ENCODE results near the gene SLC22A17.

The SLC22A17 gene

DNA sequence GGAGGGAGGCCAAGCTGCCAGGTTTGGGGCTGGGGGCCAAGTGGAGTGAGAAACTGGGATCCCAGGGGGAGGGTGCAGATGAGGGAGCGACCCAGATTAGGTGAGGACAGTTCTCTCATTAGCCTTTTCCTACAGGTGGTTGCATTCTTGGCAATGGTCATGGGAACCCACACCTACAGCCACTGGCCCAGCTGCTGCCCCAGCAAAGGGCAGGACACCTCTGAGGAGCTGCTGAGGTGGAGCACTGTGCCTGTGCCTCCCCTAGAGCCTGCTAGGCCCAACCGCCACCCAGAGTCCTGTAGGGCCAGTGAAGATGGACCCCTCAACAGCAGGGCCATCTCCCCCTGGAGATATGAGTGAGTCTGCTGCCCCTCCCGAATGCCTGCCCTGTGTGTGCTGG, 20.4 kb upstream of the SLC22A17 start:
- Histone ChIP-seq H3K4me1 (ENCODE audit: control insufficient read depth, insufficient read depth, low read length) (peaks cover 3% of the 10 kb centered on the region), H3K9me3 (ENCODE audit: control insufficient read depth in 2 of 2, low read length in 2 of 2) (no peaks in the 10 kb centered on the region), H3K4me3 (ENCODE audit: low read length in 2 of 2) (no peak overlapping the region), H3K9ac (ENCODE audit: low read length in 2 of 2) (no peak overlapping the region), H3K27me3 (ENCODE audit: control insufficient read depth in 1 of 2, insufficient read depth in 2 of 2, low read length in 2 of 2) (peaks cover 0 to 2% of the 10 kb centered on the region in 2 donors), H3K27ac (ENCODE audit: low read length) (no peak overlapping the region), H3K36me3 (ENCODE audit: control insufficient read depth in 2 of 2, insufficient read depth in 2 of 2, low read length in 2 of 2) (no peaks in the 10 kb centered on the region)

DNA sequence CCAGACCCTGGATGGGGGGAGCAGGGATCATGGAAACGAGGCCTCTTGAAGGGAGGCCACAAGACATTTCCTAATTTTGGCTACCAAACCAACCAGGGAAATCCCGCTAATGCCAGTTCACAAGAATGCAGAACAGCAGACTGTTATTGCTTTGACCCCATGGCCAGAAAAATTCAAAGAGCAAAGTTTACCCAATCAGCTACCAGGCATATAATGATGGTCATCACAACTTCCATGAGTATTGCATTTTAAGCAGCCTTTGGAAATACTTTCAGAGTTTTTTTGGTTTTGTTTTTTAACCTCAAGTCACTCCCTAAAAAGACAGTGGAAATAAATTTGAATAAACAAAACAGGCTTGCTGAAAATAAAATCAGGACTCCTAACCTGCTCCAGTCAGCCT, 19.8 kb upstream of the SLC22A17 start, which contains the start of gene IL25:
Gene IL25 (plus strand): TSS at position 301 of the 400 bp plus-strand sequence.
- Histone ChIP-seq H3K36me3 (ENCODE audit: control insufficient read depth in 2 of 2, insufficient read depth in 2 of 2, low read length in 2 of 2) (no peaks in the 10 kb centered on the region), H3K27me3 (ENCODE audit: control insufficient read depth in 1 of 2, insufficient read depth in 2 of 2, low read length in 2 of 2) (peaks cover 0 to 2% of the 10 kb centered on the region in 2 donors), H3K4me1 (ENCODE audit: control insufficient read depth, insufficient read depth, low read length) (peaks cover 3% of the 10 kb centered on the region)

DNA sequence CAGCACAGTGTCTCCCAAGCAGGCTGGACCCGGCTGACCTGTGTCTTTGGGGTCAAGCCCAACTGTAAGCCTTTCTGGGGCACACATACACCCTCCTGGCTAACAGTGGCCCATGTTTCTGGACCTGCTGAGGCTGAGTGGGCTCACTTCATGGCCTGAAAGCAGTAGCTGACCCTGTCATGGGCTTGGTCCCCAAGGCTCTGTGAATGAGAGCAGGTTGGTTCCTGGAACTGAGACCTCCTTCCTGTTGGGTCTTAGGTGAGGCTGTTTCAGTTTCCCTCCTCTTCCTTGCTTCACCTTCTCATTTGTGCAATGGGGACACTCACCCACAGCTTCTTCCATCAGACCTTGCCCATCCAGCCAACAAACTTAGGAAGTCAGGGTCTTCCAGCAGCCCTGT, 19.2 kb upstream of the SLC22A17 start:
- no peak overlapping the region for H3K9ac ChIP-seq (ENCODE audit: low read length in 2 of 2)
- H3K27me3 ChIP-seq (ENCODE audit: control insufficient read depth in 1 of 2, insufficient read depth in 2 of 2, low read length in 2 of 2) = peaks cover 0 to 2% of the 10 kb centered on the region in 2 donors

More for the DNA sequence above, 19.8 kb upstream of the SLC22A17 start, which contains the start of gene IL25:
- no peak within 1 kb of the TSS for H3K9ac ChIP-seq (ENCODE audit: low read length in 2 of 2)
- H3K9me3 ChIP-seq (ENCODE audit: control insufficient read depth in 2 of 2, low read length in 2 of 2) = no peaks in the 10 kb centered on the region
- no peak within 1 kb of the TSS for H3K27ac ChIP-seq (ENCODE audit: low read length)
- H3K4me3 ChIP-seq (ENCODE audit: low read length in 2 of 2) = no peak within 1 kb of the TSS

DNA sequence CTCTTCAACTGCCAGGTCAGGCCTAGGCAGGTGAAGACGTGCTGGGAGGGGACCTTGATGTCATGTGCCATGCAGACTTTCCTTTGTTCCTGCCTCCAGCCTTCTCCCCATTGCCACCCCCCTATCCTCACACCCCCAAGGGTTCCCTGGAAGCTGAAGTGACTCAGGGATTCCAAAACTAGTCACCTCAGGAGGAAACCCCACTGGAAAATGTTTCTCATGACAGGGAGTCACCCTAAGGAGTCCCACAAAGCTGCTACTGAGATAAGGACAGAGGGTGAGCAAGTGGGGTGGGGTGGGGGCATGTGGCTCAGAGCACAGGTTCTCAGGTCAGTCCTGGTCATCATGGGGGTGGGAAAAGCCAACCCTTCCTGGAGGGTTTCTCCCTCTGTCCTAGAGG, 17.5 kb upstream of the SLC22A17 start:
- no peak overlapping the region for H3K4me3 ChIP-seq (ENCODE audit: low read length in 2 of 2)
- peaks cover 16% of the 10 kb centered on the region for H3K4me1 ChIP-seq (ENCODE audit: control insufficient read depth, insufficient read depth, low read length)
- no peak overlapping the region for H3K9ac ChIP-seq (ENCODE audit: low read length in 2 of 2)
- no peaks in the 10 kb centered on the region for H3K36me3 ChIP-seq (ENCODE audit: control insufficient read depth in 2 of 2, insufficient read depth in 2 of 2, low read length in 2 of 2)
- no peak overlapping the region for H3K27ac ChIP-seq (ENCODE audit: low read length)
- no peaks in the 10 kb centered on the region for H3K9me3 ChIP-seq (ENCODE audit: control insufficient read depth in 2 of 2, low read length in 2 of 2)
- peaks cover 0 to 2% of the 10 kb centered on the region in 2 donors for H3K27me3 ChIP-seq (ENCODE audit: control insufficient read depth in 1 of 2, insufficient read depth in 2 of 2, low read length in 2 of 2)

More for the DNA sequence above, 19.2 kb upstream of the SLC22A17 start:
- Histone ChIP-seq H3K36me3 (ENCODE audit: control insufficient read depth in 2 of 2, insufficient read depth in 2 of 2, low read length in 2 of 2) (no peaks in the 10 kb centered on the region), H3K9me3 (ENCODE audit: control insufficient read depth in 2 of 2, low read length in 2 of 2) (no peaks in the 10 kb centered on the region), H3K4me3 (ENCODE audit: low read length in 2 of 2) (no peak overlapping the region), H3K27ac (ENCODE audit: low read length) (no peak overlapping the region), H3K4me1 (ENCODE audit: control insufficient read depth, insufficient read depth, low read length) (peaks cover 6% of the 10 kb centered on the region)

DNA sequence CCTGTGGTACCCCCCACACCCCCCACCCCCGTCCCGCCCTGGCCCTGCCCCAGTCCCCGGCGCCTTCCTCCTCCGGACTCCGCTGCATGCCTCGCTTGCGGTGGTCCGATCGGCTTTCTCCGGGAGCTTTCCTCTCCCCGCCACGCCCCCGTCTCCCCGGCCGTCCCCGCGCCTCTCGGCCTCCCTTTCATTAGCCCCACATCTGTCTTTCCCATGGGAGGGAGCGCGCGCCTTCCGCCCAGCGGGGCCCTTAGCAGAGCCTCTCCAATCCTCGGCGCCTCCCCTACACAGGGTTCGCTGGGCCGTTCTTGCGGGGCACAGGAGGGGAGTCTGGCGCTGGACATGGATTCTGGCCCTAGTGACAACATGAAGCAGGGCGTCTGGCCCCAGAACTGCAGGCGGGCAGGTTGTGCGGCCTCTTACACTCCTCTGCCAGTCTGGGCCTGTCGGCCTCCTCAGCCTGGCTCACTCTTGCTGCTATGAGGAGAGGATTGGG, 13.8 kb upstream of the SLC22A17 start:
- H3K9ac ChIP-seq (ENCODE audit: low read length in 2 of 2) = peak overlapping the region; percentile 72 to 89
- H3K4me1 ChIP-seq (ENCODE audit: control insufficient read depth, insufficient read depth, low read length) = peaks cover 29% of the 10 kb centered on the region
- peak overlapping the region; percentile 47 to 78 for H3K4me3 ChIP-seq (ENCODE audit: low read length in 2 of 2)
- H3K27ac ChIP-seq (ENCODE audit: low read length) = peak overlapping the region; percentile 93
- peaks cover 0 to 2% of the 10 kb centered on the region in 2 donors for H3K27me3 ChIP-seq (ENCODE audit: control insufficient read depth in 1 of 2, insufficient read depth in 2 of 2, low read length in 2 of 2)
- no peaks in the 10 kb centered on the region for H3K36me3 ChIP-seq (ENCODE audit: control insufficient read depth in 2 of 2, insufficient read depth in 2 of 2, low read length in 2 of 2)
- H3K9me3 ChIP-seq (ENCODE audit: control insufficient read depth in 2 of 2, low read length in 2 of 2) = no peaks in the 10 kb centered on the region

DNA sequence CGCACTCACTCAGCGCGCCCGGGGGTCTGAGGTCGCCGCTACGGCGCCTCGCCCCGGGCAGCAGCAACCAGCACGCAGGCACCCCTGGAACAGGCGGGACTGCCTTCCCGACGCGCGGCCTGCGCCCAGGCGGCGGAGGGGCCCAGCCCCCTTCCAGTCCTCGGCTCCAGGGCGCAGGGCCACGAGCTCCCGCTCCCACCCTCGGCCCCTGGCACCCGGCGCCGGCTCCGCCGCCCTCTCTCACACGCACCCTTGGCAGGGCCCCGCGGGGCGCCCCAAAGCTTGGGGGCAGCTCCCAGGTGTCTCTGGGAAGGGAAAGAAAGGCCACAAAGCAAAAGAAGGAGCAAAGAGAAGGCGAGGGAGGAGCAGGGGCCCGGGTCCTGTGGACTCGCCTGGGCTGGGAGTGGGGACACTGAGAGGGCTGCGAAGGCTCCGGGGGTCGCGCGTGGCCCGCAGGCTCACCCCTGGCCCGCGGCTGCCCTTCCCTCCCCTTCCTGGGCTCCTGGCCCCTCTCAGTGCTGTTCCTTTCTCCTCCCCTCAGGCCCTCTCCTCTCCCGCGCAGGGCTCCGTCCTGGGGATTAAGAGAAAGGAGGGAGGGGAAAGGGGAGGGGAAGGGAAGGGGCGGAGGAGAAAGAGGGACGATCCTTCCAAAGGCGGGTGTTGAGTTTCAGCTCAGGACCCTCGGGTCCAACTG, 13.2 kb upstream of the SLC22A17 start:
- peak overlapping the region; percentile 47 to 78 for H3K4me3 ChIP-seq (ENCODE audit: low read length in 2 of 2)

DNA sequence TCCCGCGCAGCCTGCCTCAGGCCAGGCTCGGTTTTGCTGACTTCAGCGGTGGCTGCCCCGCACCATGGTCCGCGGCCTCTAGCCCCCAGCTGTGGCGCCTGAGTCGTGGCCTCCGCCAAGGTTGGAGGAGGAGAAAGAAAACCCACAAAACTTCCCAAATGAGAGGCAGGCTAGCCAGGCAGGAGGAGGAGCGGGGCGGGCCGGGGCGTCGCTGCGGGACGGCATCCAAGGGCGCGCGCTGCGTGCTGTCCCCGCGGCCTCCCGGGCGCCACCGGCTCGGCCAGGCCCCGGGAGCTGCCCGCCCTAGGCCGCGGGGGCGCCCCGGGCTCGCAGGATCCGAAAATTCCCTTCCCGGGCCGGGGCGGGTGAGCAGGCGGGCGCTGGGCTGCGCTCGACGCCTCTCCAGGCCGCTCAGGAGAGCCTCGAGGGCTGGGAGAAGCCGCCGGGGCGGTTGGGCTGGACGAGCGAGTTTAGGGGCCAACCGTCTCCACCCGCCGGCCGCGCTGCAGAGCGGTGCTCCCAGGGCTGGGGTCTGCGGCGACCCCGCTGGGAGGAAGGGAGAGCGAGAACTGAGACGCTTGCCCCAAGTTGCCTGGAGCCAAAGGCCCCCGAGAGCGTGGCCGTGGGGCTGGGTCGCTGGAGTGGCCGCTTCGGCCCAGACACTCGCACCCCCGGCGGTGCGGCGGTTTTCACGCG, 12.5 kb upstream of the SLC22A17 start, which contains the start of gene EFS:
Gene EFS (minus strand): TSS at position 137 of the 696 bp plus-strand sequence. CDS start 147 bp downstream, outside the sequence.
- Histone ChIP-seq H3K27ac (ENCODE audit: low read length) (peak within 1 kb of the TSS; percentile 93), H3K9me3 (ENCODE audit: control insufficient read depth in 2 of 2, low read length in 2 of 2) (no peaks in the 10 kb centered on the region), H3K27me3 (ENCODE audit: control insufficient read depth in 1 of 2, insufficient read depth in 2 of 2, low read length in 2 of 2) (no peaks in the 10 kb centered on the region), H3K9ac (ENCODE audit: low read length in 2 of 2) (peak within 1 kb of the TSS; percentile 82 to 88), H3K4me1 (ENCODE audit: control insufficient read depth, insufficient read depth, low read length) (peaks cover 32% of the 10 kb centered on the region), H3K4me3 (ENCODE audit: low read length in 2 of 2) (peak within 1 kb of the TSS; percentile 63 to 78), H3K36me3 (ENCODE audit: control insufficient read depth in 2 of 2, insufficient read depth in 2 of 2, low read length in 2 of 2) (peaks cover 0 to under 1% of the 10 kb centered on the region in 2 donors)

More for the DNA sequence above, 13.2 kb upstream of the SLC22A17 start:
- Histone ChIP-seq H3K9me3 (ENCODE audit: control insufficient read depth in 2 of 2, low read length in 2 of 2) (no peaks in the 10 kb centered on the region), H3K27me3 (ENCODE audit: control insufficient read depth in 1 of 2, insufficient read depth in 2 of 2, low read length in 2 of 2) (peaks cover 0 to 2% of the 10 kb centered on the region in 2 donors), H3K4me1 (ENCODE audit: control insufficient read depth, insufficient read depth, low read length) (peaks cover 29% of the 10 kb centered on the region), H3K27ac (ENCODE audit: low read length) (peak overlapping the region; percentile 93), H3K9ac (ENCODE audit: low read length in 2 of 2) (peak overlapping the region; percentile 72 to 78), H3K36me3 (ENCODE audit: control insufficient read depth in 2 of 2, insufficient read depth in 2 of 2, low read length in 2 of 2) (no peaks in the 10 kb centered on the region)

DNA sequence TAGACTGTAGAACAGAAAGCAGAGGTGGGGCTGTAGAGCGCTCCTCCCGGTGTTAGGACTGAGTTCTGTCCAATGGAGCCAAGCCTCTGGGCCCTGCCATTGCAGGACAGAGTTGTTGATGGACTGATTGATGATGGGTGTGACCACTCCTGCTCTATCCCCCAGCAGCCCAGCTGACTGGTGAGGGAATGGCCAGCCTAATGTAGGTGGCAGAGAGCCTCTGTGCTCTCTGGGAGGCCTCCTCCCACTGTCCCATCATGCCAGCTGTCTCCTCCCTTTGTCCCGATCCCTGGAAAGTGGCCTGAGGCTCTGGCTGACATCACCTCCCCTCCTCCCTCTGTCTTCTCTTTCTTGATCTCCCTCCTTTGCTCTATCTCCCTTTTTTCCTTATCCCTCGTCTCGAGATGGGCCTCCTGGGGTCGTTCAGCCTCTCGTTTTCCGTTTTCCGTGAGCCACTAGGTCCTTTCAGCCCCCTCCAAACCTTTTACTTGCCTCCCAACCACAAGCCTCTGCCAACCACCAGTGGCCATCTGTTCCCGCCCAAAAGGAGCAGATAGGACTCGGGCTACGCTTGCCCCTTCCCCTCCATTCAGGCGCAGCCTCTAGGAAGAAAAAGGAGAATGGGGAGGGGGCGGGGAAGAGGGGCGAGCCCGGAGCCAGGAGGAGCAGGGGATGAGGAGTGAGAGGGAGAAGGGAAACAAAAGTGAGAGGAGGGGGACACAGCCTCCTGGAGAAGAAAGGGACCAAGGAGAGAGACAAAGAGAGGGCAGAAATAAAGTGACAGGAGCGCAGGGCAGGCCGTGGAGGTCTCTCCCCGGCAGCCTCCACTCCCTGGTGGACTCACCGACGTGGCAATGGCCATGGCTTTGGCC, 11.7 kb upstream of the SLC22A17 start:
- Histone ChIP-seq H3K27me3 (ENCODE audit: control insufficient read depth in 1 of 2, insufficient read depth in 2 of 2, low read length in 2 of 2) (no peaks in the 10 kb centered on the region), H3K27ac (ENCODE audit: low read length) (peak overlapping the region; percentile 93), H3K9me3 (ENCODE audit: control insufficient read depth in 2 of 2, low read length in 2 of 2) (no peaks in the 10 kb centered on the region), H3K4me3 (ENCODE audit: low read length in 2 of 2) (peak overlapping the region; percentile 63 to 78), H3K4me1 (ENCODE audit: control insufficient read depth, insufficient read depth, low read length) (peaks cover 35% of the 10 kb centered on the region), H3K36me3 (ENCODE audit: control insufficient read depth in 2 of 2, insufficient read depth in 2 of 2, low read length in 2 of 2) (peaks cover 0 to 3% of the 10 kb centered on the region in 2 donors), H3K9ac (ENCODE audit: low read length in 2 of 2) (peak overlapping the region; percentile 82 to 88)

DNA sequence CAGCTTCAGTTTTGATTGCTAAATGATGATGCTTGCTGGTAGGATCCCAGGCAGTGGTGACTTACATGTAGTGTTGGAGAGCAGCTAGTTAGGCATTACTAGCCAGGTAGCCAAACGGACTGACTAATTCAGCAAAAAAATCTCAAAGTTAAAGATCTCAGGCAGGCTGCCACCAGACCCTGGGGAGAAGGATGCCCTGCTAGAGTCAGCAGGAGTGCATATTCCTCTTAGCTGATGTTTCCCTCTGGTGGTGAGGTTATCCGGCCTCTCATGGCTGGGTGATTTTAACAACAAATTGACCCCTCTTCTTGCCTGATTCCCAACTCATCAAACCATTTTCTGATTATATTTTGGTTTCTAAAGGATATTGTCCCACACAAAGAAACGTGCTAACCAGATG, 9.5 kb upstream of the SLC22A17 start:
- H3K9ac ChIP-seq (ENCODE audit: low read length in 2 of 2) = peak overlapping the region; percentile 7 to 58
- no peak overlapping the region for H3K27ac ChIP-seq (ENCODE audit: low read length)
- H3K27me3 ChIP-seq (ENCODE audit: control insufficient read depth in 1 of 2, insufficient read depth in 2 of 2, low read length in 2 of 2) = no peaks in the 10 kb centered on the region
- peaks cover 35% of the 10 kb centered on the region for H3K4me1 ChIP-seq (ENCODE audit: control insufficient read depth, insufficient read depth, low read length)
- H3K9me3 ChIP-seq (ENCODE audit: control insufficient read depth in 2 of 2, low read length in 2 of 2) = no peaks in the 10 kb centered on the region
- peaks cover 0 to 9% of the 10 kb centered on the region in 2 donors for H3K36me3 ChIP-seq (ENCODE audit: control insufficient read depth in 2 of 2, insufficient read depth in 2 of 2, low read length in 2 of 2)
- H3K4me3 ChIP-seq (ENCODE audit: low read length in 2 of 2) = no peak overlapping the region

DNA sequence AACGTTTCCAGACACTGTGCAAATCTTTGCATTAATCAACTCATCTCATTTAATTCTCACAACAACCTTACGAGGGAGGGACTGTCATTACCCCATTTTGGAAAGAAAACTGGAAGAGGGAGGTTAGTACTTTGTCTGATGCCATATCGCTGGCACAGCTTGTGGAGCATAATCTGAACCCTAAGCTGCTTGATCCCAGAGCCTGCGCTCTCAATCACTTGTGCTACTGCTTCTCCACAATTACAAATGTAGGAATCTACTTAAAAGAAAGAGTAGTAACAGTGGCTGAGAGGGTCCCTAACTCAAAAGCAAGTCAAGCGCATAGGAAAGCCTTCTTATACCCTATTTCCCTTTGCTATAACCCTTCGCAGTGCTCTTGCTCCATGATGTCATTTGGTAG, 9.1 kb upstream of the SLC22A17 start:
- no peak overlapping the region for H3K4me3 ChIP-seq (ENCODE audit: low read length in 2 of 2)
- peaks cover 31% of the 10 kb centered on the region for H3K4me1 ChIP-seq (ENCODE audit: control insufficient read depth, insufficient read depth, low read length)
- no peaks in the 10 kb centered on the region for H3K9me3 ChIP-seq (ENCODE audit: control insufficient read depth in 2 of 2, low read length in 2 of 2)
- H3K9ac ChIP-seq (ENCODE audit: low read length in 2 of 2) = peak overlapping the region in 1 of 2 donors; percentile 7
- no peak overlapping the region for H3K27ac ChIP-seq (ENCODE audit: low read length)
- H3K27me3 ChIP-seq (ENCODE audit: control insufficient read depth in 1 of 2, insufficient read depth in 2 of 2, low read length in 2 of 2) = no peaks in the 10 kb centered on the region
- peaks cover 0 to 9% of the 10 kb centered on the region in 2 donors for H3K36me3 ChIP-seq (ENCODE audit: control insufficient read depth in 2 of 2, insufficient read depth in 2 of 2, low read length in 2 of 2)

Measured in stomach smooth muscle (tissue), 2 donors.